HG02571 (cell line): ENCODE results near the gene RASSF3.

Experiments used
- ATAC-seq: cut with Tn5 transposase; IDR thresholded peaks from one replicate; pipeline ENCODE4 v1.9.1; 2021; ENCODE audit warnings: mild to moderate bottlenecking, moderate library complexity; ENCODE audit not compliant: unreplicated experiment

Gene RASSF3

GRCh38 chr12:64718649-64719048 lies 108.4 kb downstream of the RASSF3 start:
- no peak for ATAC-seq

GRCh38 chr12:64720884-64721283 lies 110.6 kb downstream of the RASSF3 start:
- no peak for ATAC-seq

- ATAC-seq = no peak
Measured at GRCh38 chr12:64722835-64723234, 112.5 kb downstream of the RASSF3 start.

GRCh38 chr12:64723630-64724029 lies 113.3 kb downstream of the RASSF3 start:
- no peak for ATAC-seq

GRCh38 chr12:64724201-64724745 lies 114.0 kb downstream of the RASSF3 start:
- ATAC-seq = no peak

- ATAC-seq = no peak
Measured at GRCh38 chr12:64729909-64730587, 119.8 kb downstream of the RASSF3 start.

GRCh38 chr12:64730588-64730969 lies 120.3 kb downstream of the RASSF3 start:
- ATAC-seq = no peak

GRCh38 chr12:64731683-64732082 lies 121.4 kb downstream of the RASSF3 start:
- no peak for ATAC-seq

- no peak for ATAC-seq
Measured at GRCh38 chr12:64733857-64734256, 123.6 kb downstream of the RASSF3 start.

GRCh38 chr12:64735442-64735841 lies 125.1 kb downstream of the RASSF3 start:
- ATAC-seq = no peak

GRCh38 chr12:64736771-64737170 lies 126.5 kb downstream of the RASSF3 start:
- no peak for ATAC-seq

- ATAC-seq = no peak
Measured at GRCh38 chr12:64737539-64737938, 127.2 kb downstream of the RASSF3 start.

GRCh38 chr12:64739778-64740177 lies 129.5 kb downstream of the RASSF3 start:
- no peak for ATAC-seq

GRCh38 chr12:64740646-64741045 lies 130.4 kb downstream of the RASSF3 start:
- no peak for ATAC-seq

GRCh38 chr12:64742416-64742815 lies 132.1 kb downstream of the RASSF3 start:
- no peak for ATAC-seq

- ATAC-seq = no peak
Measured at GRCh38 chr12:64743206-64743605, 132.9 kb downstream of the RASSF3 start.

GRCh38 chr12:64744422-64745258 lies 134.3 kb downstream of the RASSF3 start:
- ATAC-seq = no peak

GRCh38 chr12:64745259-64745807 lies 135.0 kb downstream of the RASSF3 start:
- ATAC-seq = no peak

GRCh38 chr12:64745980-64746379 lies 135.7 kb downstream of the RASSF3 start:
- ATAC-seq = no peak

GRCh38 chr12:64746663-64747062 lies 136.4 kb downstream of the RASSF3 start:
- no peak for ATAC-seq
